ENCODE results near the gene DISC1. TPM values are rescaled to one million over a fixed set of nuclear protein-coding genes. Genes with fewer than 3 reads are reported as not detected.
"Not testable (repeated sequence)": the region's sequence is repeated elsewhere in the genome, so short reads cannot be mapped to it uniquely, and the experiment has no call there.

DISC1 gene
- total RNA-seq, 1 donor from 2014 or later: 13.6 TPM

- Histone ChIP-seq H3K36me3 (no peaks in the 10 kb centered on the region), H3K9me3 (no peaks in the 10 kb centered on the region), H3K4me3 (no peak overlapping the region), H3K27ac (no peak overlapping the region), H3K4me1 (no peaks in the 10 kb centered on the region), H3K27me3 (ENCODE audit: low read depth) (no peaks in the 10 kb centered on the region)
- intact Hi-C loops (cut with DNase I): no loop called here
- ATAC-seq (no peak), DNase-seq (no peak)
- no peak for TF ChIP-seq CTCF (IDR thresholded peaks at IDR 0.05)
Observed at GRCh38 chr1:231584117-231584516, 42.5 kb upstream of the DISC1 start.

DNA sequence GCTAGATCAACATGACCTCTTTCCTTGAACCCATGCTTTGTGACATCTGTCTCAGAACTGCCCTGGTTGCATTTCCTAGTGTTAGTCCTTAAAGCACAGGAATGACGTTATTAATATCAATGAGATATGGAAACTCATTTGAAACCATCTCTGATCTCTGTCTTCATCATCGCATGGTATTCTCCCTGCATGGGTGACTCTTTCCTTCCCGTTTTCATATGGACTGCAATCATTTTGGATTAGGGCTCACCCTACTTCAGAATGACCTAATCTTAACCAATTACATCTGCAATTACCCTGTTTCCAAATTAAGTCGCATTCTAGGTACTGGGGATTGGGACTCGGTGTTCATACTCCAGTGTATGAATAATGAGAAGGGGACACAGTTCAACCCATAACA is 41.7 kb upstream of the DISC1 start:
- no peak for TF ChIP-seq CTCF (IDR thresholded peaks at IDR 0.05)
- DNase-seq: no peak
- no peak overlapping the region for H3K4me3 ChIP-seq
- H3K36me3 ChIP-seq: no peaks in the 10 kb centered on the region
- no peak for ATAC-seq
- H3K4me1 ChIP-seq: no peaks in the 10 kb centered on the region
- no peak overlapping the region for H3K27ac ChIP-seq
- intact Hi-C loops (cut with DNase I): no loop called here
- H3K27me3 ChIP-seq (ENCODE audit: low read depth): no peaks in the 10 kb centered on the region
- no peaks in the 10 kb centered on the region for H3K9me3 ChIP-seq

DNA sequence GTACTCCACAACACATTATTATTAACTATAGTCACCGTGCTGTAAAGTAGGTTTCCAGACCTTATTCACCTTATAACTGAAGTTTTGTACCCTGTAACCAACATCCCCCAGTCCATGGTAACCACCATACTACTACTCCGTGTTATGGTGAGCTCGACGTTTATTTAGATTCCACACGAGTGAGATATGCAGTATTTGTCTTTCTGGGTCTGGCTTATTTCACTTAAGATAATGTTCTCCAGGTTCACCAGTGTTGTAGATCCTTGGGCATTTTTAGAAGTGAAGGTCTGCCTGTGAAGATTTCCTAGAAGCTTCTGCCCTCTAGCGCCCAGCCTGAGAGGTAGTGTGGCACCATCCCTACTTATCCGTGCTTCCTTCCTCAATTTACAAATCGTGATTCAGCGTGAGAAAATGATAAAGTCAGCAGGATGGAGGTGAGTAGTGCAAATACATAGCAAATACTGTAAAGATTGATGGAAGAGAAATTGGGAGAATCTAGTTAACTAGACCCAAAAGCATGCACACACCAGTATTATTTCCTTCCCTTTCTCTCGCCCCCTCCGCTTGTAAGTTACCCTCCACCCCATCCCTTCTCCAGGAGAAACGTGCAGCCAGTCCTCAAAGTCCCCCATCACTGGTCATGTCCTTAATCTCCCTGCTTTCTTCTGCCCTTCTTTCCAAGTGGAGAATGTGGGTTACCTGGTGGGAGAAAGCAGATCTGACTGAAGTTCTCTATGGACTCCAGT is 36.0 kb upstream of the DISC1 start:
- no peaks in the 10 kb centered on the region for H3K9me3 ChIP-seq
- no peaks in the 10 kb centered on the region for H3K36me3 ChIP-seq
- no peaks in the 10 kb centered on the region for H3K27me3 ChIP-seq (ENCODE audit: low read depth)
- peak; percentile 70 for TF ChIP-seq CTCF (IDR thresholded peaks at IDR 0.05)
- no peak overlapping the region for H3K27ac ChIP-seq
- intact Hi-C loops (cut with DNase I): no loop called here
- no peak overlapping the region for H3K4me3 ChIP-seq
- ATAC-seq: peak; percentile 77 to 83
- DNase-seq: no peak
- no peaks in the 10 kb centered on the region for H3K4me1 ChIP-seq

- H3K27ac ChIP-seq: no peak overlapping the region
- no peak for DNase-seq
- ATAC-seq: no peak
Observed at GRCh38 chr1:231591466-231591865, 35.1 kb upstream of the DISC1 start.

GRCh38 chr1:231592809-231593208 is 33.8 kb upstream of the DISC1 start:
- ATAC-seq: no peak
- DNase-seq: no peak
- no peak overlapping the region for H3K4me3 ChIP-seq
- H3K27ac ChIP-seq: no peak overlapping the region
- H3K36me3 ChIP-seq: no peaks in the 10 kb centered on the region
- H3K4me1 ChIP-seq: no peaks in the 10 kb centered on the region
- intact Hi-C loops (cut with DNase I): no loop called here
- no peak for TF ChIP-seq CTCF (IDR thresholded peaks at IDR 0.05)
- no peaks in the 10 kb centered on the region for H3K27me3 ChIP-seq (ENCODE audit: low read depth)
- H3K9me3 ChIP-seq: no peaks in the 10 kb centered on the region

More at GRCh38 chr1:231591466-231591865, 35.1 kb upstream of the DISC1 start:
- Histone ChIP-seq H3K9me3 (no peaks in the 10 kb centered on the region), H3K4me3 (no peak overlapping the region), H3K36me3 (no peaks in the 10 kb centered on the region), H3K4me1 (no peaks in the 10 kb centered on the region), H3K27me3 (ENCODE audit: low read depth) (no peaks in the 10 kb centered on the region)
- no peak for TF ChIP-seq CTCF (IDR thresholded peaks at IDR 0.05)
- intact Hi-C loops (cut with DNase I): no loop called here

DNA sequence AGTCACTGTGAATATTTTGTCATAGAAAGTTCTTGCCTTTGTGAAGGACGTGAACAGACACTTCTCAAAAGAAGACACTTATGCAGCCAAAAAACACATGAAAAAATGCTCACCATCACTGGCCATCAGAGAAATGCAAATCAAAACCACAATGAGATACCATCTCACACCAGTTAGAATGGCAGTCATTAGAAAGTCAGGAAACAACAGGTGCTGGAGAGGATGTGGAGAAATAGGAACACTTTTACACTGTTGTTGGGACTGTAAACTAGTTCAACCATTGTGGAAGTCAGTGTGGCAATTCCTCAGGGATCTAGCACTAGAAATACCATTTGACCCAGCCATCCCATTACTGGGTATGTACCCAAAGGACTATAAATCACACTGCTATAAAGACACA is 33.3 kb upstream of the DISC1 start:
- H3K27me3 ChIP-seq (ENCODE audit: low read depth); intact Hi-C loops (cut with DNase I); ATAC-seq; H3K36me3 ChIP-seq; H3K4me1 ChIP-seq; H3K4me3 ChIP-seq; H3K27ac ChIP-seq; DNase-seq; H3K9me3 ChIP-seq: not testable (repeated sequence)

All from lower lobe of right lung (tissue), 2 donors.